K562 (cell line): ENCODE data around the gene DACT3. TPM values are rescaled to one million over a fixed set of nuclear protein-coding genes. Genes with fewer than 3 reads are reported as not detected.

Experiments used
- ARID2 ChIP-seq: fragments of 450-650 bp; IDR thresholded peaks from 2 replicates; pipeline ENCODE4 v1.6.1; 2017; ENCODE audit warnings: antibody characterized with exemption, mild to moderate bottlenecking
- CAMTA2 ChIP-seq: fragments of 250-450 bp; sonication (Bioruptor Pico); conservative IDR thresholded peaks from 2 replicates; pipeline ENCODE4 v1.5.1; 2022
- DMBX1 ChIP-seq: fragments of 250-450 bp; sonication (Bioruptor Pico); IDR thresholded peaks from 2 replicates; pipeline ENCODE4 v1.8.0; 2022; ENCODE audit warnings: inconsistent platforms, mild to moderate bottlenecking, moderate library complexity, borderline replicate concordance
- FOXJ2 ChIP-seq: fragments of 200-800 bp; sonication (Bioruptor generic); IDR thresholded peaks from 2 replicates; pipeline ENCODE4 v1.6.1; 2016; ENCODE audit warnings: missing genetic modification characterization, missing compliant biosample characterization
- HCFC1 ChIP-seq: IDR thresholded peaks from 2 replicates; pipeline ENCODE4 v1.6.1; 2012; ENCODE audit warnings: low read depth, low read length, improper control_type of control experiment
- HNRNPLL ChIP-seq: fragments of 200-400 bp; formaldehyde crosslinking; IDR thresholded peaks from 2 replicates; pipeline ENCODE4 v1.6.1; 2017; ENCODE audit warnings: low read length, low read depth, mild to moderate bottlenecking; ENCODE audit not compliant: poor library complexity, severe bottlenecking
- KAT8 ChIP-seq: fragments of 450-650 bp; IDR thresholded peaks from 2 replicates; pipeline ENCODE4 v1.6.1; 2016; ENCODE audit warnings: low read depth, mild to moderate bottlenecking
- LEF1 ChIP-seq: fragments of 450-650 bp; IDR thresholded peaks from 2 replicates; pipeline ENCODE4 v1.6.1; 2016; ENCODE audit warnings: mild to moderate bottlenecking
- MEF2D ChIP-seq: conservative IDR thresholded peaks from 2 replicates; pipeline ENCODE4 v1.6.1; 2016; ENCODE audit warnings: low read depth, missing genetic modification characterization, missing compliant biosample characterization
- MYC ChIP-seq, 2 experiments: fragments of 250-450 bp in 1 of 2; sonication (Bioruptor Pico) in 1 of 2; IDR thresholded peaks; 2 replicates each; pipeline versions ENCODE4 v1.5.1 to v1.6.1; 2012 to 2021; ENCODE audit warnings: low read depth in 2 of 2, borderline replicate concordance in 1 of 2, improper control_type of control experiment in 1 of 2, low read length in 1 of 2, mild to moderate bottlenecking in 1 of 2, moderate library complexity in 1 of 2
- NFYB ChIP-seq: IDR thresholded peaks from 2 replicates; pipeline ENCODE4 v1.6.1; 2011; ENCODE audit warnings: mild to moderate bottlenecking, moderate library complexity; ENCODE audit not compliant: insufficient read length; ENCODE audit errors: extremely low read depth
- NR2C1 ChIP-seq, 2 experiments: fragments of 450-650 bp; IDR thresholded peaks; 2 replicates each; pipeline ENCODE4 v1.6.1; 2017; ENCODE audit warnings: mild to moderate bottlenecking in 2 of 2, antibody characterized with exemption in 1 of 2, inconsistent platforms in 1 of 2, missing compliant biosample characterization in 1 of 2, missing genetic modification characterization in 1 of 2
- NR3C1 ChIP-seq: sonication (generic); formaldehyde crosslinking; IDR thresholded peaks from 2 replicates; pipeline ENCODE4 v1.8.1; 2022; ENCODE audit warnings: missing genetic modification reagents
- POLR3G ChIP-seq: IDR thresholded peaks from 2 replicates; pipeline ENCODE4 v1.6.1; 2011; ENCODE audit not compliant: insufficient read length, insufficient replicate concordance; ENCODE audit errors: extremely low read depth
- RUNX1 ChIP-seq: sonication (generic); IDR thresholded peaks from 2 replicates; pipeline ENCODE4 v1.6.1; 2016; ENCODE audit warnings: antibody characterized with exemption, low read depth
- STAT5A ChIP-seq: IDR thresholded peaks from 2 replicates; pipeline ENCODE4 v1.6.1; 2012; ENCODE audit warnings: low read length, inconsistent platforms, borderline replicate concordance
- TARDBP ChIP-seq: fragments of 450-650 bp; IDR thresholded peaks from 2 replicates; pipeline ENCODE4 v1.6.1; 2016
- TCFL5 ChIP-seq: fragments of 250-450 bp; sonication (Bioruptor Pico); conservative IDR thresholded peaks from 2 replicates; pipeline ENCODE4 v1.6.1; 2021; ENCODE audit warnings: mild to moderate bottlenecking, moderate library complexity, matching md5 sums
- TGIF2 ChIP-seq: sonication (generic); formaldehyde crosslinking; IDR thresholded peaks from 2 replicates; pipeline ENCODE4 v1.8.1; 2022; ENCODE audit warnings: mild to moderate bottlenecking, missing genetic modification reagents, moderate library complexity
- ZBTB7A ChIP-seq: IDR thresholded peaks from 2 replicates; pipeline ENCODE4 v1.6.1; 2011; ENCODE audit warnings: low read depth, mild to moderate bottlenecking, low read length, moderate library complexity, borderline replicate concordance; ENCODE audit not compliant: control insufficient read depth
- ZNF444 ChIP-seq: fragments of 250-450 bp; sonication (Bioruptor Pico); IDR thresholded peaks from 2 replicates; pipeline ENCODE4 v1.4.0; 2020; ENCODE audit warnings: mild to moderate bottlenecking, moderate library complexity
- ZNF589 ChIP-seq: fragments of 200-800 bp; sonication (Bioruptor generic); IDR thresholded peaks from 2 replicates; pipeline ENCODE4 v1.6.1; 2016; ENCODE audit warnings: low read depth, missing genetic modification characterization, missing compliant biosample characterization
- ZNF699 ChIP-seq: fragments of 250-450 bp; sonication (Bioruptor Pico); IDR thresholded peaks from 2 replicates; pipeline ENCODE4 v1.8.0; 2021; ENCODE audit warnings: mild to moderate bottlenecking, moderate library complexity; ENCODE audit not compliant: insufficient replicate concordance
- polyA plus RNA-seq, 8 experiments: library from polyadenylated mRNA; depleted of rRNA in 4 of 8; stranded (reverse) in 5 of 8; unstranded in 3 of 8; fragments of >200 nt; fragmentation: Nextera tagmentation in 2 of 8; fragmentation: Illumina TruSeq in 1 of 8; extraction: Ambion mirVana in 2 of 8; extraction: Trizol in 1 of 8; gene quantifications; 2 replicates each; pipeline versions ENCODE4 v1.2.1 to v1.2.3, GENCODE V29; 2011 to 2014; ENCODE audit warnings: inconsistent platforms in 1 of 8, missing spikeins in 1 of 8
- total RNA-seq, 7 experiments: library from RNA; depleted of rRNA in 6 of 7; stranded (reverse); fragments of >200 nt in 6 of 7; fragmentation: Illumina TruSeq in 2 of 7; extraction: Trizol in 2 of 7; gene quantifications; 2 replicates each; pipeline versions ENCODE4 v1.2.1 to v1.2.3, GENCODE V29; 2011 to 2021; ENCODE audit warnings: low replicate concordance in 1 of 7
- TF ChIP-seq, protein P1 (sequence below): fragments of 450-650 bp; IDR thresholded peaks from one replicate; pipeline ENCODE4 v1.6.1; 2018; ENCODE audit warnings: mild to moderate bottlenecking, moderate library complexity; ENCODE audit not compliant: partially characterized antibody
- TF ChIP-seq, protein P2 (sequence below): fragments of 250-450 bp; sonication (Bioruptor Pico); IDR thresholded peaks from 2 replicates; pipeline ENCODE4 v1.8.0; 2022; ENCODE audit warnings: inconsistent platforms
- TF ChIP-seq, protein P3 (sequence below): sonication (generic); formaldehyde crosslinking; IDR thresholded peaks from 2 replicates; pipeline ENCODE4 v1.8.0; 2022; ENCODE audit warnings: missing genetic modification reagents, mild to moderate bottlenecking, borderline replicate concordance

Gene DACT3
- total and polyA plus RNA-seq, 9 of the 15 experiments (the other 6 are each of a cell fraction or from before 2014, with no cell fraction given) = 0.67 to 6.5 (median 3.5) TPM

DNA sequence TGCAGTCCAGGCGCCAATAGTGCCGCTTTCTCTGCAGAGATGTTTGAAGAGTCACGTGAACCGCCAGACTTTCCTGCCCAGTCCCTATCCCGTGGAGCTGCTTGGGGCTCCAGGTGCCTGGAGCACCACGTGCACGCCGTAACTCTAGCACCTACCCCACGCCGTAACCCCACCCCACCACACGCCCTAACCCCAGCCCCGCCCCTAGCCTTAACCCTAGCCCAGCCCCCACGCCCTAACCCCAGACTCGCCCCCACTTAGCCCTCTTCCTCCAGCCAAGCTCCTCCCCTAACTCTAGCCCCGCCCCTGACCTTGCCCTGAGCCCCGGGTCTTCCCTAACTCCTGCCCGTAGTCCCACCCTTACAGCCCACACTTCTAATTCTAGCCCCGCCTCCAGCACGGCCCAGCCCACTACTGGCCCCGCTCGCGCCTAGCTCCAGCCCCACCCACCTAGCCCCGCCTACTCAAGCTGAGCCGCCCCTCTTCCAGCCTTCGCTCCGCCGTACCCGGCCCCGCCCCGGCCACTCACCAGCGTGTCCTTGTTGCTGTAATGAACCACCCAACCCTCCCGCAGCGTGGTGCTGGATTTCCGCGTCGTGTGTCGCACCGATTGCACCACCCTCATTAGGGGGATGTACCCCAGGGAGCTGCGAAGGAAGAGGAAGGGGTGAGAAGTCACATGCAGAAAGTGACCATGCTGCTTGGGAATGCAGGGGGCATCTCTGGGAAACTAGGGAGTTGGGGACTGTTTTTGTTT, 36.4 kb upstream of the DACT3 start (continued):
- TF ChIP-seq HCFC1 = no peak; the same call in 1 of the 2 replicates
- TF ChIP-seq NFYB = no peak
- TF ChIP-seq, protein P1, sequence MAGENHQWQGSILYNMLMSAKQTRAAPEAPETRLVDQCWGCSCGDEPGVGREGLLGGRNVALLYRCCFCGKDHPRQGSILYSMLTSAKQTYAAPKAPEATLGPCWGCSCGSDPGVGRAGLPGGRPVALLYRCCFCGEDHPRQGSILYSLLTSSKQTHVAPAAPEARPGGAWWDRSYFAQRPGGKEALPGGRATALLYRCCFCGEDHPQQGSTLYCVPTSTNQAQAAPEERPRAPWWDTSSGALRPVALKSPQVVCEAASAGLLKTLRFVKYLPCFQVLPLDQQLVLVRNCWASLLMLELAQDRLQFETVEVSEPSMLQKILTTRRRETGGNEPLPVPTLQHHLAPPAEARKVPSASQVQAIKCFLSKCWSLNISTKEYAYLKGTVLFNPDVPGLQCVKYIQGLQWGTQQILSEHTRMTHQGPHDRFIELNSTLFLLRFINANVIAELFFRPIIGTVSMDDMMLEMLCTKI = no peak
- no peak for TF ChIP-seq KAT8
- TF ChIP-seq ZNF444 (CRISPR knock-in tag) = no peak
- TF ChIP-seq TARDBP = no peak
- TF ChIP-seq NR3C1 (CRISPR knock-in tag) = no peak
- no peak for TF ChIP-seq RUNX1
- no peak for TF ChIP-seq LEF1
- TF ChIP-seq HNRNPLL = no peak
- no peak for TF ChIP-seq MEF2D (tag)
- TF ChIP-seq, protein P2, sequence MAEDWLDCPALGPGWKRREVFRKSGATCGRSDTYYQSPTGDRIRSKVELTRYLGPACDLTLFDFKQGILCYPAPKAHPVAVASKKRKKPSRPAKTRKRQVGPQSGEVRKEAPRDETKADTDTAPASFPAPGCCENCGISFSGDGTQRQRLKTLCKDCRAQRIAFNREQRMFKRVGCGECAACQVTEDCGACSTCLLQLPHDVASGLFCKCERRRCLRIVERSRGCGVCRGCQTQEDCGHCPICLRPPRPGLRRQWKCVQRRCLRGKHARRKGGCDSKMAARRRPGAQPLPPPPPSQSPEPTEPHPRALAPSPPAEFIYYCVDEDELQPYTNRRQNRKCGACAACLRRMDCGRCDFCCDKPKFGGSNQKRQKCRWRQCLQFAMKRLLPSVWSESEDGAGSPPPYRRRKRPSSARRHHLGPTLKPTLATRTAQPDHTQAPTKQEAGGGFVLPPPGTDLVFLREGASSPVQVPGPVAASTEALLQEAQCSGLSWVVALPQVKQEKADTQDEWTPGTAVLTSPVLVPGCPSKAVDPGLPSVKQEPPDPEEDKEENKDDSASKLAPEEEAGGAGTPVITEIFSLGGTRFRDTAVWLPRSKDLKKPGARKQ (CRISPR knock-in tag) = no peak
- TF ChIP-seq FOXJ2 (tag) = no peak
- TF ChIP-seq POLR3G = no peak
- TF ChIP-seq, protein P3, sequence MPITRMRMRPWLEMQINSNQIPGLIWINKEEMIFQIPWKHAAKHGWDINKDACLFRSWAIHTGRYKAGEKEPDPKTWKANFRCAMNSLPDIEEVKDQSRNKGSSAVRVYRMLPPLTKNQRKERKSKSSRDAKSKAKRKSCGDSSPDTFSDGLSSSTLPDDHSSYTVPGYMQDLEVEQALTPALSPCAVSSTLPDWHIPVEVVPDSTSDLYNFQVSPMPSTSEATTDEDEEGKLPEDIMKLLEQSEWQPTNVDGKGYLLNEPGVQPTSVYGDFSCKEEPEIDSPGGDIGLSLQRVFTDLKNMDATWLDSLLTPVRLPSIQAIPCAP (CRISPR knock-in tag) = no peak
- no peak for TF ChIP-seq STAT5A
- no peak for TF ChIP-seq CAMTA2 (CRISPR knock-in tag)
- peak; percentile 80 for TF ChIP-seq MYC (IDR thresholded peaks at IDR 0.05; ENCODE audit: low read depth, low read length)
- TF ChIP-seq MYC (CRISPR knock-in tag; IDR thresholded peaks at IDR 0.05; ENCODE audit: borderline replicate concordance, low read depth) = no peak
- TF ChIP-seq ARID2 = no peak
- no peak for TF ChIP-seq NR2C1 (IDR thresholded peaks at IDR 0.05)
- no peak for TF ChIP-seq NR2C1 (tag; IDR thresholded peaks at IDR 0.05)
- TF ChIP-seq ZBTB7A = peak; percentile 79
- TF ChIP-seq ZNF699 (CRISPR knock-in tag) = no peak
- TF ChIP-seq ZNF589 = no peak
- no peak for TF ChIP-seq TCFL5 (CRISPR knock-in tag)
- peak; percentile 28; the same call in 1 of the 2 replicates for TF ChIP-seq DMBX1
- TF ChIP-seq TGIF2 (CRISPR knock-in tag) = no peak
